NCI-H526 (cell line): ENCODE data around the gene DGKG.
A peak's percentile ranks its signal among the peaks of the same experiment; 100 is the strongest.

Source experiments
- DNase-seq, 2 experiments: peaks; one replicate each; lab custom pipeline; 2025; lab: John Stamatoyannopoulos, UW

DGKG gene

DNA sequence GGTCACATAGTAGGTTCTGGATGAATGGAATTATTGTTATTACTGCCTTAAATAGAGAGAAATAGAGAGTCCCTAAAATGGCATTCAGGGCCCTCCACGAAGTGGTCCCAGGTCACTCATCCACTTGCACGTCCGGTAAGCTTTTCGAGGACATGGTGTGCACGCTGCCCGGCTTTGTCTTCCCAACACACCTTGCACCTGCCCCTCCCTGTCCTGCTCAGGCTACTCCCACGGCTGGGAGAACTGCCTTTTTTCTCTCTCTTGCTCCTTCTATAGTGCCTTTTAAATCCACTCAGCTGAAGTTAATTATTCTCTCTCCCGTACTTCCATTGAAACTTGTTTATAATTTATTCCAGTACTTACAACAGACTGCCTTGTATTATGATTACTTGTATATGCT lies 5.6 kb upstream of the DGKG start:
- no peak for DNase-seq

DNA sequence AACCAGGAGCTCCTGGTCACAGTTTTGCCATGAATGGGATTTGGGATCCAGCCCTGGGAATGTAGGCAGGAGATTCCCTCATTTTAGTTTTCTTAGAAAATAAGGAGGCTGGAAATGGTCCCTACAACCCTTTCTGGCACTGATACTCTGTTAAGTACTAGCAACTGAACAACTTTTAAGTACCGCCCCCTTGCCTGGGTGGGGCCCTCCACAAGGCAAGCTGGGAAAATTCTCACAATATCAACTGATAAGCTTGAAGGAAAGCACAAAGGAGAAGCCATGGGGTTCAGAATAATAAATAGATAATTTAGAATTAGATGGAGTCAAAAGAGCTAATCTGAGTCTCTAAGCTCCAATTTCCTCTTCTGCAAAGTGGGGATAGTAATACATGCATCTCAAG lies 4.2 kb upstream of the DGKG start:
- no peak for DNase-seq

DNA sequence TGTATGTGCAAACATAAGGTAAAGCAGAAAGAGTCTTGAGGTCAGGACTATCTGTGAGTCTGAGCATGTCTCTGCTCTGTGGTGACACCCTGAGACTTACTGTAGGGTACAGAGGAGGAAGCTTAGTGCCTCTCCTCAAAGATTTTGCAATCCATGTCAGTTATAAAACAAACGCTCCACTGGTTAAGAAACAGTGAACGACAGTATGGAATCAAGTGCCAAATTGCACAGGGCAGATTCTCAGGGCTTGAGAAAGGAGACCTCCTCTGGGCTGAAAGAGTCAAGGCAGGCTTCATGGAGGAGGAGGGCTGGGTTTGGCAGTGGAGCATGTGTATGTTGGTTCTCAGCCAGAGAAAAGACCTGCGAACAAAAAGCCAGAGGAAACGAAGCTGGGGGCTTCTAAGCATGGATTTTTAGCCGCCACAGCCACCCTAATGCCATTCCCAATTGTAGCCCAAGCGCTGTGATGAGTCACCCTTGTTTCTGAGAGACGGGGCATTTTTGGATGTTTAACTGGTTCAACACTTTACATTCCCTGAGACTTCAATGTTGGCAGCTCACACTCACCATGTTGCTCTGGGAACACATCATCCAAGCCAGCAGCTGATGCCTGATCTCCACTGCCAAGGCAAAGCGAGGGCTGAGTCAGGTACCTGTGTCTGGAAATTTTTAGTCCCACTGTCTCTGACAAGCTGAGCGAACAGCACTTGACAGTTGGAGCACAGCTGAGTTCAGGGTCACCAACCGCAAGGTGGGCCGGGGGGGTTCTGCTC lies 3.4 kb upstream of the DGKG start:
- no peak for DNase-seq

DNA sequence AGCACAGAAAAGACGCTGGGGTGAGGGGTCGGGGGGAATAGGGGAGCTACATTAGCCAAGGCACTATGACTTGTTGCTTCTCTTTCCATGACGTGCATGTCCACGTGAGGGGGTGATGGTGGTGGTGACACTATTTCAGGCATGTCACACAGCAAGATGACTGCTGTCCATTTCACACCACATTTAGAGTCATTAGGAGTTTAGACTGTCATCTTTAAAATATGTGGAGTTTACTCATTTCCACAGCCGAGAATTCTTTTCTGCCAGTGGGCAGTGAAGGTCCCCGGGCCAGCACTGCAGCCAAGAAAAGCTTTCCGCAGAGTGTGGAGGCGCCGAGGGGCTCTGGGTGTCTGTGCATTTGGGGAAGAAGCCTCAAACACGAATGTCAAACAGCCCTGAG lies 954 bp upstream of the DGKG start:
- no peak for DNase-seq

DNA sequence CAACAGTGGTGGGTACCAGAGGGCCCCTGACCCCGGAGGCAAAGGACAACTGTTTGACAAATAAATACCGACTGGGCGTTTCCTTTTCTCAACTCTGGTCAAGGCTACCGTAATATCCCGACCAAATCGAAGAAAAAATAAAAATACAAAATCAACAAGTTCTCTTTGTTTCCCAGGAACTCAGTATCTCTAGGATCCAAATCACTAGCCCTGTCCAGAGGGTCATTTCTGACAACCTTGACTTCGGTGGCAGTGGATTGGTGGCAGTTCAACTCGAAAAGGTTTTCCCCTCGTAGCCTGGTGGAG lies 456 bp upstream of the DGKG start:
- DNase-seq, result no peak

DNA sequence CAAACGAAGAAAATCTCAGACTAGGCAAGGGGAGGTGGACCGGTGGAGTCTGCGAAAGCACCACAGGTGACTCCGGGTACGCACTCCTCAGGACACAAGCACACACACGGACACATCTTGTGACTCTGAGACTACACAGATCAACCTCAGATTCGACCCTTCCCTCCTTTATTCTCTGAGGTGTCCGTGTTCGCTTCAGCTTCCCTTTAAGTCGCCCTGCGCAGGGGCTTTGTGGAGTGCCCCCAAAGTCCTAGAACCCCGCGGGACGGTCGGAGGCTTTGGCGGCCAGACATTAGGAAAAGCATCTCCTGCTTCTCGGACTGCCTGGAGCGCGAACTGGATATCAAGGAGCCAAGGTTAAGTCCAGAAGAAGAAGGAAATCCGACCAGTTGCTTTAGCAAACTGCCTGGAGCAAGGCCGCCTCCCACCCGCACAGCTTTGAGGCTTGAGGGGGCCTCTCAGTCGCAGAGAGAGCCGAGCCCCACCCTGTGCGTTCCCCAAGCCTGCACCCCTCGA lies 730 bp downstream of the DGKG start:
- peak in 1 of 2 experiments; percentile 39 for DNase-seq

DNA sequence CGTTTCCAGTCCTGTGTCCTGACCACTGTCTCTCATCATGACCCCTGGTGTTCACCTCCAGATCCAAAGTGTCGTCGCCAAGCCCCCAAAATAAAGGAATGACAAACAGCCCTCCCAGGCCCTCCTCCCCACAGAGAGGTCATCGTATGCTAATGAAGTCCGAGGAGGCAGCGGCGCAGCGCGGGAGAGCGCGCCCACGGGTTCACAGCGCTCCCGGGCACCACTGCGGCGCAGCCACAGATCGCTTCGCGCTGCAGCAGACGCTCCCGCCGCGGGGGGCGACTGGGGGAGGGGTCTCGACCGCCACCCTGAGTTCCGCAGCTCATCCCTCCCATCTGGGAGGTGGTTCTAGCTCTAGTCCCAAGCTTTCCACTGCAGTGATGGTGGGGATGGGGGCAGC lies 1.3 kb downstream of the DGKG start:
- no peak for DNase-seq

DNA sequence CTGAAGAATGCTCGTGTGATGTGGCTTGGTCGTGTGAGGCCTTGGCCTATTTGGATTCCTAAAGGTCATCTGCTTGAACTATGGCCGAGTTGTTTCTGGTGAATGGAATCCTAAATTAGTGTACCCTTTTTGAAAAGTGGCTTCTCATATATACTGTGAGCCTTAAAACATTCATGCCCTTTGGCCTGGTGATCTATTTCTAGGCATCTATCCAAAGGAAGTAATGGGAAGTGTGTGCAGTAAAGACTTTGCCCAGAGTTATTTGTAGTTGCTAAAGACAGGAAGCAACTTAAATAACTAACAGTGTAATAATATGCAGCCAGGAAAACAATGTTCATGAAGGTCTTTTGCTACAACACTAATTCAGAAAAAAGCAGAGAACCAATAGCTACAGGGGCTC lies 3.0 kb downstream of the DGKG start:
- DNase-seq, result no peak

DNA sequence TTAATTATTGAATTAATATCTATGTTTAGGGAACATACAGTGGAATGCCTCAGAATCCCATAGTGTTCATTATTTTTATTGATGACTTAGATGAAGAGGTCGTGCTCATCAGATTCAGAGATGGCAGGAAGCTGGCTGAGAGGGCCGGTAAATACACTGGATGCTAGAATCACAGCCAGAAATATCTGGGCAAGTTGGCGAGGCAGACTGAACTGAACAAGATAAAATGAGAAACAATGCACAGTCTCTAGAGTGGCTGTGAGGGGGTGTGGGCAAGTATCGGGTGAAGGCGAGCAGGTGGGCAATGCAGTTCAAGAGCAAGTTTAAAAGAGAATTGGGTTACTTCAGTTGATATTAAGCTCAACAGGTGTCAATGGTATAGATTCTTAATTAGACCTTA lies 5.9 kb downstream of the DGKG start:
- no peak for DNase-seq

DNA sequence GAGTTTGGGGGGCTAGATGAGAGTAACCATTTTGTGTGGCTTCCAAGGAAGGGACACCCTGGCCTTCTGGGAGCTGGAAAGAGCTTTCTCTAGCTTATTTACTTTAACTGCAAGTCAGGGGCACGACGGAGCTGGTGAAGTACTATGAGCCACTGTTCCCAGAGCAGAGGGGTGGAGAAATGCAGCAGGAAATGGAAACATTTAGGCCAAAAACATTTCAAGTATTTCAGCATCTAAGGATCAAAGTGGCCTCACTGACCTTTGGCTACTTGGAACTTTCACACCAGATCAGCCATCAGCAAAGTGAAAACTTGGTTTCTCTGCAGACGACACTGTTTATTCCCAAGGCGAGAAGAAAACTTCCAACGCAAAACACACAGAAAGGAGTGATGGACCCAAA lies 7.9 kb downstream of the DGKG start:
- no peak for DNase-seq

DNA sequence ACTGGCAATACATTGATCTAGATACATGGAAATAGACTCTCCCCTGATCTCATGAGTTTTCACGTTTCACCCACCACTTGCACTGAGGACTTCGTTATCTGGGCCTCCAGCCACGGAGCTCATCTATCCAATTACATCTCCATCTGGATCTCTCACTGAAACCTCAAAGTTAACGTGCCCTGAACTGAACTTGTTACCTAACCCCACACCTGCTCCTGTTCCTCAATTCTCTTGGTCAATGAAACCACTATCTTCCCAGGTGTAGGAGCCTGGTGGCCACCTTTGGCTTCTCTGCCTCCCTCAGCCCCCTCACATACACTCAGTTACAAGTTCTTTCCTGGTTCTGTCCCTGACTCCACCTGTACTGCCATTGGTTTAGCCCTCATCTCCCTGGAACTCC lies 9.7 kb downstream of the DGKG start:
- DNase-seq, result no peak

DNA sequence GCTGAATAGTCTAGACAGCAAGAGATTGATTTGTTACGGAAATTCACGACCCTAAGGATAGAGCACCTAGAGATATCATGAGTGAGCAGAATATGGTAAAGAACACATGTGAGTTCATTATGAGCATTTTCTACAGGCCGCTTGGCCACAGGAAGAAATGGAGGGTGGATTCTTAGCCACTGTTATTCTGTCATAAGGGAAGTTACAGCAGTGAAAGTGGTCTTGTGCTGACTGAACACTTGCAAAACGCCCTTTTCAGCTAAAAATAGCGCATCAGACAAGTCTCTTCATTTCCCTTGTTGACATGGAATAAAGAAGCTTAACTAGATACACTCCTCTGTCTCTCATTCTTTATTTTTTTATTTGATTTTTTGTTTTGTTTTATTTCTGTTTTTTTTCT lies 19.8 kb downstream of the DGKG start:
- DNase-seq, result no peak

DNA sequence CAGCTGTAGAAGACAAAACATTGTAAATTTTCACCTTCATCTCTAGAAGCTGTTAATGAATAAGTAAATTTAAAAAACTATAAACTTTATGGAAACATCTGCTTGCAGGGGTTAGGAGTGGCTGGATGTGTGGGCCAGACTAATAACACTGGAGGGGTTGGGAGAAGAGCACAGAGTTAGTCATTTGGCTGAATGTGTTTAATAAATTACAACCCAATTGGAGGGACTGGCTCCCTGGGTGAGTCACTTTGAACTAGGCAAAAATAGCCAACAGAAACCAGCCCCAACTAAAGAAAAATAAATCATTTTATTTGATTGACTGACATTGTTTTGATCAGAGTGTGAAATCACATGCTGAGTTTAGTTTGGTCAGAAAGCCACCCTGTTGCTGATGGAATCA lies 21.8 kb downstream of the DGKG start:
- DNase-seq, result no peak

DNA sequence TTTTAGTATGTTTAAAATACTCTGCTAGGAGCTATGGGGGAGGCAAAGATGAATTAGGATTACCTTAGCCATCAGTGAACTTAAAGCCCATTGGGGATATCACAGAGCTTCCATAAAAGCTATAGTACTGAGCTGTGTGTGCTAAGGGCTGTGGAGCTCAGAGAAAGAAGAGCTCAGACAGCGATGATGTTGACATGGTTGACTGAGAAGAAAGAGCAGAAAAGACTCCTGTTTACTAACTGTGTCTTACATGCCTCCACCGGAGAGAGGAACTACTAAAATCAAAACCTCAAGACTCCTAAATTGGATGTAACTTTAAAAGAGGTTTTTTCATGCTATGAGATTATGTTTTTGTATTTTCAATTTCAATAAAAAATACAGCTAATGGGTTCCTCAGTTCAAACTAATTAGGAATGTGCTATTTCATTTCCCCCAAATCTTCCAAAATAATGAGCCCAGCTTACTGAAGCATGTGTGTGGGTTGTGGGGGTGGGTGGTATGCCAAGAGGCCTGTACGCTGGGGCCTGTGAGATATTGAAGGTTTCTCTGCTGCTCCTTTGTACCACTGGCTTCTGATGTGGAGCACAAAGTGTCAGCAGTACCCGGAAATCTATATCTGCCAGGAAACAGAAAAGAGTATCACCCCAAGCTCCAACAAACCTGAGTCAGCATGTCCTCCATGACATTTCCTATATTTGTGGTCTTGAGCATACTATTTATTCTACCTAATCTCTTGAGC lies 22.7 kb downstream of the DGKG start:
- DNase-seq, result no peak

DNA sequence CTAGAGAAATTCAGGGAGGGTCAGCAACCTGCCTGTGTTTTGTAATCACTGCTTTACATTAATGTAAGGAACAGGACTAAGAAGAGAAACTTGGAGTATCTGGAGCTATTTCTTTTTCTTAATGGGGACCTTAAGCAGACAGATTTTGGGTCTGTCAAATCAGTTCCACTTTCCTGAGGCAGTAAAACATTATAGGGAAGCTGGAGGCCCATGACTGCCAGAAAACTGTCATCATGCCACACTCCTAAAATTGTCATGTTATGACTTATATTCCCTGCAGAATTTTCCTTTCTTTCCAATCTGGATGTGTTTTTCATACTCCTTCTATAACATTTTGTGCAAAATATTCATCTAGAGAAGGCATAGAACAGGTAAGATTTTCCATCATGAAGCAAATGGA lies 28.8 kb downstream of the DGKG start:
- DNase-seq, result no peak

DNA sequence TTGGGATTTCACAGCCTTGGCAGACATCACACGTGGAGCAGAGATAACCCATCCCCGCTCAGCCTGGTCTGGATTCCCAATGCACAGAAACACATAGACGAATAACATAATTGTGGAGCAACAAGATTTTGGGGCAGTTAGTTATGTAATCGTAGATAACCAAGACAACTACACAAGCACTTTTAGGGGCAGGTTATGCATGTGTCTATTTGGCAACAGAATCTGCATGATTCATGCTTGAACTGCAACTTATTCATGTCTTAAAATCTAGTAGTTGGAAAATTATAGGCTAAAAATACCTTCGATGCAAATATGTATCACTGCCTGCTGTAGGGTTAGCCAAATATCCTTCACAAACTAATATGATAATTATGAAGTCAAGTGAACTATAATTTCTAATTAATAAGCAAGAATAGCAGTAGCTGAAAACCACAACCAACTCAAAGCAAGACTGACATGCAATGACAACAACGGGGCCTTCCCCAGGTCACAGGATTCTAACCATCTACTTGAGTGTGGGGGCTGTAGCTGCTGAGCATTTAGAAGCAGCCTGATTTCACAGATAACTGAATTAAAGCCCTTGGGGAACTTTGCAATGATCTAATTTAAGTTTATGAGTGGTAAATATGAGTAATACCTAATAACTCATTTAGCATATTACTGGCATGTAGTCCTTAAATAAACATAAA lies 31.1 kb downstream of the DGKG start:
- DNase-seq, result no peak

DNA sequence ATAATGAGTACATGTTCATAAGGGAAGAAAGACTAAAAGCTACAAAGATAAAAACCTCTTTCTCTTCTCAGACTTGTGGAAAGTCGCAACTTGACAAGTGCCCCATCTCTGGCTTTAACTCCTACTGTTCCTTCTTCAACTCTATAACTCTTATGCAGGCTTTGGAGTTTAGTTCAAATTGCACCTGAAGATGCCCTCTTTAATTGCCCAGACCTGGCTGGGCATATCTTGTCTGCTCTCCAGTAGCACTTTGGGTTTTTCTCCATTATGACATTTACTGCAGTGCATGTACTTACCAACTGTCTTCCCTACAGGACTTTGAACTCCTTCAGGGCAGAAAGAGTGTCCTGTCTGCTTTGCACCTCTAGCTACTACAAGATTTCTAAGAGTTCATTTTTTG lies 32.4 kb downstream of the DGKG start:
- no peak for DNase-seq

DNA sequence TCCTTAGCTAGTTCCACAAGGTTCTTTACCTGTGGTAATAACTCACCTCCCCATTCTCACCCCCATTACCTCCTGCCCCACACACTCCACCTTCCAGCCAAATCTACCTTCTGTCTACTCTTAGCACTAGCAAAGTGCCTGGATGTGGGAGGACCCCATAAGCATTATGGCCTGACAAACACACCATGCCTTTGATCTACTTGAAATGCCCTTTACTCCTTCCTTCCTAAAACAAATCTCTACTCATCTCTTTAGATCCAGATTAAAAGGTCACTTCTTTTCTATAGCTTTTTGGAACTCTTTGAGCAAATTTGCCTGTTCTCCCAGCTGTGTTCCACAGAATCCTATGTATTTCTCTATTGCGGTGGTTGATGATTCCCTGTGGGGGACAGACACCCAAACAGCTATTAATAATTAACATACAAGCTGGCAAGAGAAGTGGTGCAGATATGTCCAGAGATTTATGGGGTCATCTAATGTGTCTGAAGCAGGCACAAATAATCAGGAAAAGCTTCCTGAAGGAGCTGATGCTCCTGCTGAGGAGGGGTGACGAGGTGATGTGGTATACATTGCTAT lies 34.0 kb downstream of the DGKG start:
- DNase-seq, result no peak

DNA sequence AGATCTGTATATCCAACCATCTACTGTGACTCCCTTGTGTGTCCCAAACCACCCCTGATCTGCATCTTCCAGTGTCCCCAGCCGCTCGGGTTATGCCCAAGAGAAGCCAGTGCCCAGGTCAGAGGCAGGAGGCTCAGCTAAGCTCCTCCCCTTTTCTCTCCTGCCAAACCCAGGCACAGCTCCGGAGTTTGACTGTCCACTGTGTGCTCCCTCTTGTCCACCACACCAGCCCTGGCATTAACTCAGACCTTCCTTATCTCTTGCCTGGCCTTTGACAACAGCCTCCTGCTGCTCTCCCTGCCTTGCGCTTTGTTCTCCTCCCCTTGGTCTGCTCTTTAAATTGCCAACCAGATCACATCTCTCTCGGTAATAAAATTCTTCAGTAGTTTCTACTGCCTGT lies 39.3 kb downstream of the DGKG start:
- no peak for DNase-seq

DNA sequence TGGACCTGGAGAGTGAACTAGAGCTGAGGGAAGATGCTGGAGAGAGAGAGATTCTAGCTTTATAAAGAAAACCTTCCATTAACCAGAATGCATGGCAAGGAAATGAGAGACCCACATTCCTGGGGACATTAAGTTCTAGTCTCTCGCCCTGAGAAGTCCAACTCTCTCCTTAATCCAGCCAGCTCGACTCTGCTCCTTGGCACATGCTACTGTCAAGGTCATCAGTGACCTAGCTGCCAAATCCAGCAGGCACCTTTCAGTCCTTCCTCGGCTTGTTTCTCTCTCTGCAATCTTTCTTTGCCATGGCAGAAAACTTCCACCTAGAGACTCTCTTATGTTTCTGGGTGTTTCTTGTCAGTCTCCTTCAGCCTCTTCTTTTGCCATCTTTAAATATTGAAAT lies 40.3 kb downstream of the DGKG start:
- DNase-seq, result no peak

DNA sequence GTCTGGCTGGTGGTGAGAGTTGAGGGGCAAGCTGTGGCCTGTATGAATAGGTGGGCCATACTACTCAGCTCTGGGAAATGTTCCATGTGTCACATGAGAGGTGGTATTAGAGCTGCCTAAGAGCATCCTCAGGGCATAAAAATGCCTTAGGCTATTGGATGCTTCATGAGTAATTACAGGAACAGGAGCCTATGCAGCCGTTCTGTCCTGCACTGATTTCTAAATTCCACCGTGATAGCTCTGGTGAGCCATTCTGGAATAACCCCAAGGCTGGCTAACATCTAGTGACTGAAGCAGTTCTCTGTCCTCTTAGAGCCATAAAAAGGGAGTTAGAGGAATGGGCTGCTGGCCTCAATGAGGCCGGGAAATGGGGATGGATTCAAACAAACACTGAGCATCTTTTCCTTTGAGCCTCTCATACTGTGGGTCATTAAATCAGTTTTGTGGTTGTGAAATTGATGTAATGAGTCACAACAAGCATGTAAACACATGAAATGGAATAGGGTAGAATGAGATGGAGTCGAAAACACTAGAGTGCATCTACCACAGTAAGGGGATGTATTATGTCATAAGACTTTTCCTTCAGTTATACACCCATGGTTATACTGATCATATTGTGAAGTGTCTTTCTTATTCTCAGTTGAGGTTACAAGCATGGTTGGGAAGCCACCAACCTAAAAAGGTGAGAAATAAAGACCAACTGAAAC lies 41.0 kb downstream of the DGKG start:
- no peak for DNase-seq

DNA sequence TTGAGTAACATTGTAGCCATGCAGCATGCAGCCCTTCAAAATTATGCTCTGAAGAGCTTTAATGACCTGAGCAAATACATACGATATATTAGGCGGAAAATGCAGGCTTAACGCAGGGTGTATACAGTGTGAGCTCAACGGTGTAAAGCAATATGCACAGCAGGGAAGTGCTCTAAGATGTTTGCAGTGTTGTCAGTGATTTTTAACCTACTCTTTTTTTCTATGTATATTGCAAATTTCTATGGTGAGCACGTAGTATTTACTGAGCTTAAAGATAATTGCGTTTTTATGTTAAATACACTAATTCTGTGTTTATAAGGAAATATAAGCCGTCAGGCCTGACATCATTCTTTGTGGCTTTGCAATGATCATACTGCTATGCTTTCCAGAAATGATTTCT lies 42.1 kb downstream of the DGKG start:
- DNase-seq, result no peak
